D721Med (cell line): ENCODE data around the gene TREML4.

Experiments
- DNase-seq: peaks from one replicate; pipeline ENCODE4 v3.0.0; 2011; ENCODE audit warnings: low spot score; ENCODE audit not compliant: insufficient read length
- FAIRE-seq: peaks from 2 replicates; lab custom pipeline; 2011; peaks lifted over from hg19 to GRCh38; lab: Jason Lieb, UNC
- TF ChIP-seq, protein P1 (sequence below): IDR thresholded peaks from 2 replicates; pipeline ENCODE4 v1.5.1; 2012; ENCODE audit warnings: mild to moderate bottlenecking, control low read depth; ENCODE audit not compliant: insufficient read depth; ENCODE audit errors: missing control alignments

TREML4 gene

DNA sequence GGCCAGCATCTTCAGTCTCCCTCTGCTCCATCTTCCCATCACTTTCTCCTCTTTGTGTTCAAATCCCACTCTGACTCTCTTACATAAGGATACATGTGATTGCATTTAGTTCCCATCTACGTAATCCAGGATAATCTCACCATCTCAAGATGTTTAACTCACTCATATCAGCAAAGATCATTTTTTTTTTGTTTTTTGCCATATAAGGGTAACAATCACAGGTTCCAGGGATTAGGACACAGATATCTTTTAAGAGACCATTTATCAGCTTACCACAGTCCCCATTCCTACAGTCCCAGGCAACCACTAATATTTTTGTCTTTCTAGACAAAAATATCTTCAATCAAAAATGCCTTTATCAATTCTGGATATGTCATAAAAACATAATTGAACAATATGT lies 24.0 kb upstream of the TREML4 start:
- DNase-seq (no peak), FAIRE-seq (no peak)
- TF ChIP-seq, protein P1, sequence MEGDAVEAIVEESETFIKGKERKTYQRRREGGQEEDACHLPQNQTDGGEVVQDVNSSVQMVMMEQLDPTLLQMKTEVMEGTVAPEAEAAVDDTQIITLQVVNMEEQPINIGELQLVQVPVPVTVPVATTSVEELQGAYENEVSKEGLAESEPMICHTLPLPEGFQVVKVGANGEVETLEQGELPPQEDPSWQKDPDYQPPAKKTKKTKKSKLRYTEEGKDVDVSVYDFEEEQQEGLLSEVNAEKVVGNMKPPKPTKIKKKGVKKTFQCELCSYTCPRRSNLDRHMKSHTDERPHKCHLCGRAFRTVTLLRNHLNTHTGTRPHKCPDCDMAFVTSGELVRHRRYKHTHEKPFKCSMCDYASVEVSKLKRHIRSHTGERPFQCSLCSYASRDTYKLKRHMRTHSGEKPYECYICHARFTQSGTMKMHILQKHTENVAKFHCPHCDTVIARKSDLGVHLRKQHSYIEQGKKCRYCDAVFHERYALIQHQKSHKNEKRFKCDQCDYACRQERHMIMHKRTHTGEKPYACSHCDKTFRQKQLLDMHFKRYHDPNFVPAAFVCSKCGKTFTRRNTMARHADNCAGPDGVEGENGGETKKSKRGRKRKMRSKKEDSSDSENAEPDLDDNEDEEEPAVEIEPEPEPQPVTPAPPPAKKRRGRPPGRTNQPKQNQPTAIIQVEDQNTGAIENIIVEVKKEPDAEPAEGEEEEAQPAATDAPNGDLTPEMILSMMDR = no peak

- FAIRE-seq (no peak), DNase-seq (no peak)
- TF ChIP-seq, protein P1 = no peak
Measured at GRCh38 chr6:41208439-41209106, 19.6 kb upstream of the TREML4 start.

GRCh38 chr6:41209547-41210320 lies 18.4 kb upstream of the TREML4 start:
- no peak for DNase-seq
- TF ChIP-seq, protein P1 = no peak
- no peak for FAIRE-seq

DNA sequence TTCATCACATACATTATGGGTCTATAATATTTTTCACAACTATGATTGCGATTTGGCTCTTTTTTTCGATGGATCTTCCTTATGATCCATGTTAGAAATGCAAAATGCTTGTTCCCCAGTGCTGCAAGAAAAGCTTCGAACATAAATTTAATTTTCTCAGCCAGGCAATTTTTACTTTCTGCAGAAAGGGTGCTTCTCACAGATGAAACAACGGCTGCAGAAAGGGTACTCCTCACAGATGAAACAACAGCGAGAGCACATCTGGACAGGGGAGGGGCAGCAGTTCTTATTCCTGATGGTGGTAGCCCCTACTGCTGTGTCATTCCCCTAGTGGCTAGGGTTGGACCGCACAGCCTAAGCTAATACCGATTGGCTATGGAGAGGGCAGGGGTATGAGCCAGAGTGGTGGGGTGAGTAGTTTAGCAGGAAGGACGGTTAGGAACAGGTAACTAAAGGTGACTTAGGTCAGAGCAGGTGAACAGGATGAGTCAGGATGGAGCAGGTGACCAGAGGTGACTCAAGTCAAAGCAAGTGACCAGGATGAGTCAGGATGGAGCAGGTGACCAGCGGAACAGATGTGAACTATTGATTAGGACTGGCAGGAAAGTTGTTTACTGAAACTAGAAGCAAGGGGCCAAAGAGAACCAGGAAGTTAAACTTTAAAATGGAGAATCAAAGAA lies 13.4 kb upstream of the TREML4 start:
- TF ChIP-seq, protein P1 = no peak
- FAIRE-seq = no peak
- no peak for DNase-seq

GRCh38 chr6:41215777-41216176 lies 12.4 kb upstream of the TREML4 start:
- DNase-seq (no peak), FAIRE-seq (no peak)
- TF ChIP-seq, protein P1 = no peak

DNA sequence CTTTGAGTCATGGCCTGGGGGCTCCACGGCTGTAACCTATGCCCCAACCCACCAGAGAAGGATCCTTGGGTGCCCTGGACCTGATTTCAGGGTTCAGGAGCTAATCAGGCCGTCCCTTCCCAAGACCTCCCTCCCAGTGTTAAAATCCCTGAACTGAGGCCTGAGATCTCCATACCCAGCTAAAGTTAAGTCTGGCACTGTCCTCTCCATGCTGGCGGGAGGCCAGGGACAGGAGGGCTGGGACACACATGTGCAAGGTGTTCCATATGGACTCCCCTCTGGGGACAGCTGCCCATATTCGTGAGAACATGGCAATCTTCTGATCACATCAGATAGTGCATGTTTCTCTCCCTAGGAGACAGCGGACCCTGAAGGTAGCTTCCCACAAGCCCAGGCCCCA lies 11.5 kb upstream of the TREML4 start:
- DNase-seq = no peak
- TF ChIP-seq, protein P1 = no peak
- FAIRE-seq = no peak

DNA sequence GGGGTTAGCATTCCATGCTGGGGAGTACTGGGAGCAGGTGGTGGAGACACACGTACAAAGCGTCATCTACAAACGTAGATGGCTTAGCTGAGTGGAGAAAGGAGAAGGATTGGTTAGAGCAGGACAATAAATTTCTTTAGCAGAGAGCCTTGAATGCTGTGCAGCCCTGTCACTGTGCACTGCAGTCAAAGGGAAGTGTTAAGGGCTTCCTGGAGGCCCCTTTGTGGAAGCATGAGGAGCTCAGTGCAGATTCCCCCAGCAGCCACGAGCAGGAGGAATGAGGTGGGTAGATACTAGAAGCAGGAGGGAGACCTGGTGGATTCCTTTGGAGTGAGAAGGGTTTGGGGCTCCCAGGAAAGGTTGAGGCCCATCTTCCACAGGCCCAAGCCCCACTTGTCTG lies 6.1 kb upstream of the TREML4 start:
- FAIRE-seq (no peak), DNase-seq (no peak)
- TF ChIP-seq, protein P1 = no peak
